Glutamatergic neuron (in vitro differentiated cells): ENCODE results near the gene RXRG. TPM values are rescaled to one million over a fixed set of nuclear protein-coding genes. Genes with fewer than 3 reads are reported as not detected.
"Not testable (repeated sequence)": the region's sequence is repeated elsewhere in the genome, so short reads cannot be mapped to it uniquely, and the experiment has no call there.

Experiments used
- DNase-seq: peaks from one replicate; pipeline ENCODE4 v3.0.0; 2022
- H3K27ac Mint-ChIP-seq: one replicate; pipeline ENCODE4 v1.8.0; 2020; ENCODE audit warnings: mild to moderate bottlenecking, mixed read lengths, inconsistent platforms; ENCODE audit not compliant: unreplicated experiment
- H3K27me3 Mint-ChIP-seq: one replicate; pipeline ENCODE4 v1.8.0; 2020; ENCODE audit warnings: mild to moderate bottlenecking, moderate library complexity, mixed read lengths, inconsistent platforms; ENCODE audit not compliant: unreplicated experiment
- H3K36me3 Mint-ChIP-seq: one replicate; pipeline ENCODE4 v1.8.0; 2020; ENCODE audit warnings: mild to moderate bottlenecking, mixed read lengths, inconsistent platforms; ENCODE audit not compliant: unreplicated experiment
- H3K4me1 Mint-ChIP-seq: one replicate; pipeline ENCODE4 v1.8.0; 2020; ENCODE audit warnings: mild to moderate bottlenecking, low read depth, mixed read lengths, inconsistent platforms; ENCODE audit not compliant: unreplicated experiment
- H3K4me3 Mint-ChIP-seq: one replicate; pipeline ENCODE4 v1.8.0; 2020; ENCODE audit warnings: mild to moderate bottlenecking, mixed read lengths, inconsistent platforms; ENCODE audit not compliant: unreplicated experiment
- H3K9me3 Mint-ChIP-seq: one replicate; pipeline ENCODE4 v1.8.0; 2020; ENCODE audit warnings: mild to moderate bottlenecking, moderate library complexity, mixed read lengths, inconsistent platforms; ENCODE audit not compliant: unreplicated experiment
- total RNA-seq: library from RNA; stranded (reverse); fragmentation: NEBNext Ultra II Directional; extraction: Animal tissue kit (Norgen Biotek cat#: 25700); gene quantifications from one replicate; pipeline ENCODE4 v1.2.1, GENCODE V29; 2021; ENCODE audit not compliant: unreplicated experiment
- TF ChIP-seq, protein P1 (sequence below): fragments of 200-600 bp; sonication (generic); IDR thresholded peaks from one replicate; pipeline ENCODE4 v1.5.0; 2021; ENCODE audit not compliant: partially characterized antibody, unreplicated experiment

The RXRG gene
- total RNA-seq, 1 donor from 2014 or later: 10.4 TPM

GRCh38 chr1:165463978-165464377, 19.1 kb upstream of the RXRG start:
- no peak for DNase-seq
- peaks cover 9% of the 10 kb centered on the region for H3K9me3 Mint-ChIP-seq
- TF ChIP-seq, protein P1, sequence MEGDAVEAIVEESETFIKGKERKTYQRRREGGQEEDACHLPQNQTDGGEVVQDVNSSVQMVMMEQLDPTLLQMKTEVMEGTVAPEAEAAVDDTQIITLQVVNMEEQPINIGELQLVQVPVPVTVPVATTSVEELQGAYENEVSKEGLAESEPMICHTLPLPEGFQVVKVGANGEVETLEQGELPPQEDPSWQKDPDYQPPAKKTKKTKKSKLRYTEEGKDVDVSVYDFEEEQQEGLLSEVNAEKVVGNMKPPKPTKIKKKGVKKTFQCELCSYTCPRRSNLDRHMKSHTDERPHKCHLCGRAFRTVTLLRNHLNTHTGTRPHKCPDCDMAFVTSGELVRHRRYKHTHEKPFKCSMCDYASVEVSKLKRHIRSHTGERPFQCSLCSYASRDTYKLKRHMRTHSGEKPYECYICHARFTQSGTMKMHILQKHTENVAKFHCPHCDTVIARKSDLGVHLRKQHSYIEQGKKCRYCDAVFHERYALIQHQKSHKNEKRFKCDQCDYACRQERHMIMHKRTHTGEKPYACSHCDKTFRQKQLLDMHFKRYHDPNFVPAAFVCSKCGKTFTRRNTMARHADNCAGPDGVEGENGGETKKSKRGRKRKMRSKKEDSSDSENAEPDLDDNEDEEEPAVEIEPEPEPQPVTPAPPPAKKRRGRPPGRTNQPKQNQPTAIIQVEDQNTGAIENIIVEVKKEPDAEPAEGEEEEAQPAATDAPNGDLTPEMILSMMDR: no peak
- peaks cover 28% of the 10 kb centered on the region for H3K4me1 Mint-ChIP-seq
- H3K4me3 Mint-ChIP-seq: no peak overlapping the region
- H3K27me3 Mint-ChIP-seq: peaks cover 3% of the 10 kb centered on the region
- peaks cover 6% of the 10 kb centered on the region for H3K36me3 Mint-ChIP-seq
- H3K27ac Mint-ChIP-seq: no peak overlapping the region

- H3K36me3 Mint-ChIP-seq, H3K4me3 Mint-ChIP-seq, H3K27me3 Mint-ChIP-seq, H3K9me3 Mint-ChIP-seq, H3K4me1 Mint-ChIP-seq, H3K27ac Mint-ChIP-seq, DNase-seq: not testable (repeated sequence)
Measured at GRCh38 chr1:165459683-165460082, 14.8 kb upstream of the RXRG start.

- H3K9me3 Mint-ChIP-seq: peaks cover 3% of the 10 kb centered on the region
- H3K27ac Mint-ChIP-seq: no peak overlapping the region
- peaks cover 2% of the 10 kb centered on the region for H3K27me3 Mint-ChIP-seq
- peaks cover 6% of the 10 kb centered on the region for H3K36me3 Mint-ChIP-seq
- peaks cover 5% of the 10 kb centered on the region for H3K4me1 Mint-ChIP-seq
- DNase-seq: no peak
- TF ChIP-seq, protein P1: no peak
- H3K4me3 Mint-ChIP-seq: no peak overlapping the region
Measured at GRCh38 chr1:165456861-165457260, 11.9 kb upstream of the RXRG start.

- no peak for DNase-seq
- Mint-ChIP-seq H3K9me3 (peaks cover 3% of the 10 kb centered on the region), H3K27me3 (peaks cover 2% of the 10 kb centered on the region), H3K27ac (no peak overlapping the region), H3K4me3 (no peak overlapping the region), H3K4me1 (peaks cover 5% of the 10 kb centered on the region), H3K36me3 (peaks cover 6% of the 10 kb centered on the region)
- TF ChIP-seq, protein P1: no peak
Measured at GRCh38 chr1:165456114-165456513, 11.2 kb upstream of the RXRG start.

DNA sequence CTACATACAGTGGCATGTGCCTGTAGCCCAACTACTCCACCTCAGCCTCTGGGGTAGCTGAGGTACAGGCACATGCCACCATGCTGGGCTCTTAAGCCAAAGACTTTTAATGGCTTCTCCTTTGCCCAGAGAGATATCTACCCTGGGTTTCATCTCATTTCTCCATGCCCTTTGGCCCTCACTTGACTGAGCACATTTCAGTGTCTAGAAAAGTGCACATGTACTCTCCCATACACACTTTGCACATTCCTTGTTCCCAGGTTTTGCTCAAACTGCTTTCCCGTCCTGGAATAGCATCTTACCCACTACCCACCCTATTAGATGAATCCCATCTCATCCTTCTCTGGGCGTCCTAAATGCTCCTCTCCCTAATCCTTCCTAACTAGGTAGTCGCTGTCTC, 10.2 kb upstream of the RXRG start:
- peaks cover 5% of the 10 kb centered on the region for H3K4me1 Mint-ChIP-seq

More for the DNA sequence above, 10.2 kb upstream of the RXRG start:
- peaks cover 5% of the 10 kb centered on the region for H3K27me3 Mint-ChIP-seq
- DNase-seq: no peak
- H3K36me3 Mint-ChIP-seq: peaks cover 4% of the 10 kb centered on the region
- no peak overlapping the region for H3K4me3 Mint-ChIP-seq
- no peak overlapping the region for H3K27ac Mint-ChIP-seq
- TF ChIP-seq, protein P1: no peak
- peaks cover 3% of the 10 kb centered on the region for H3K9me3 Mint-ChIP-seq
